IMR-90 (cell line): ENCODE measurements around the gene NXPH2. TPM values are rescaled to one million over a fixed set of nuclear protein-coding genes. Genes with fewer than 3 reads are reported as not detected.

Experiments used
- ATAC-seq: fragments of 200-7000 bp; cut with Tn5 transposase; 2 replicates; pipeline ENCODE4 v1.9.1; 2020; ENCODE audit warnings: low read depth, mild to moderate bottlenecking, moderate library complexity
- BruUV-seq: library from RNA; stranded (reverse); fragments of 400-500 nt; replicated peaks from 2 replicates; lab custom pipeline; 2021; lab: Mats Ljungman, UMichigan
- CTCF ChIA-PET: fragments of 300-600 bp; formaldehyde crosslinking; extraction: SDS; loops from one replicate; lab custom pipeline; 2021; ENCODE audit warnings: antibody characterized with exemption; lab: Yijun Ruan, JAX
- POLR2A ChIA-PET: fragments of 300-600 bp; sonication (Branson Sonifier 250); formaldehyde crosslinking; loops from one replicate; lab custom pipeline; 2022; ENCODE audit warnings: antibody characterized with exemption; ENCODE audit not compliant: unreplicated experiment; lab: Charles Lee
- DNase-seq: peaks from one replicate; pipeline ENCODE4 v3.0.0; 2013
- H2AFZ ChIP-seq: replicated peaks from 2 replicates; pipeline ENCODE3; 2013; ENCODE audit warnings: low read length, mild to moderate bottlenecking; ENCODE audit not compliant: poor library complexity
- H2AK5ac ChIP-seq: 2 replicates; pipeline ENCODE4 v1.6.1; 2013; ENCODE audit warnings: low read depth, low read length, inconsistent platforms
- H2AK9ac ChIP-seq: replicated peaks from 2 replicates; pipeline ENCODE3; 2013; ENCODE audit warnings: mild to moderate bottlenecking, low read depth, low read length, moderate library complexity; ENCODE audit not compliant: poor library complexity
- H2BK120ac ChIP-seq: 2 replicates; pipeline ENCODE4 v1.6.1; 2013; ENCODE audit warnings: low read depth, low read length, inconsistent platforms
- H2BK15ac ChIP-seq: 3 replicates; pipeline ENCODE4 v1.6.1; 2013; ENCODE audit warnings: low read depth, low read length, inconsistent platforms
- H2BK20ac ChIP-seq: 2 replicates; pipeline ENCODE4 v1.6.1; 2013; ENCODE audit warnings: low read depth, mild to moderate bottlenecking, inconsistent platforms, low read length, moderate library complexity
- H2BK5ac ChIP-seq: 2 replicates; pipeline ENCODE4 v1.6.1; 2013; ENCODE audit warnings: mild to moderate bottlenecking, low read depth, low read length, inconsistent platforms; ENCODE audit not compliant: poor library complexity, severe bottlenecking
- H3K14ac ChIP-seq: replicated peaks from 2 replicates; pipeline ENCODE4 v1.6.1; 2013; ENCODE audit warnings: low read depth, low read length, inconsistent platforms
- H3K18ac ChIP-seq: 2 replicates; pipeline ENCODE4 v1.6.1; 2013; ENCODE audit warnings: low read depth, low read length, control low read depth
- H3K23ac ChIP-seq: 2 replicates; pipeline ENCODE4 v1.6.1; 2013; ENCODE audit warnings: low read depth, low read length, inconsistent platforms
- H3K27ac ChIP-seq: 2 replicates; pipeline ENCODE4 v1.5.1; 2013; ENCODE audit warnings: mild to moderate bottlenecking, control low read depth, low read length; ENCODE audit not compliant: insufficient read depth
- H3K27me3 ChIP-seq: 2 replicates; pipeline ENCODE4 v1.6.1; 2013; ENCODE audit warnings: low read length; ENCODE audit not compliant: control insufficient read depth, insufficient read depth
- H3K36me3 ChIP-seq: 2 replicates; pipeline ENCODE4 v1.6.1; 2013; ENCODE audit warnings: low read length, mixed read lengths; ENCODE audit not compliant: control insufficient read depth, insufficient read depth
- H3K4ac ChIP-seq: 2 replicates; pipeline ENCODE4 v1.6.1; 2013; ENCODE audit warnings: low read depth, low read length, inconsistent platforms
- H3K4me1 ChIP-seq: 2 replicates; pipeline ENCODE4 v1.6.1; 2013; ENCODE audit warnings: low read length, mixed read lengths; ENCODE audit not compliant: control insufficient read depth, insufficient read depth
- H3K4me2 ChIP-seq: 2 replicates; pipeline ENCODE4 v1.6.1; 2013; ENCODE audit warnings: low read depth, mild to moderate bottlenecking, control low read depth, low read length, moderate library complexity
- H3K4me3 ChIP-seq: 2 replicates; pipeline ENCODE4 v1.5.1; 2013; ENCODE audit warnings: low read depth, mild to moderate bottlenecking, control low read depth, low read length, moderate library complexity; ENCODE audit not compliant: insufficient read depth
- H3K56ac ChIP-seq: 2 replicates; pipeline ENCODE4 v1.6.1; 2013; ENCODE audit warnings: low read length, inconsistent platforms; ENCODE audit not compliant: insufficient read depth; ENCODE audit errors: extremely low read depth
- H3K79me1 ChIP-seq, 2 experiments: 2 replicates each; pipeline ENCODE4 v1.6.1; 2013; ENCODE audit warnings: low read length in 2 of 2, inconsistent platforms in 1 of 2, low read depth in 1 of 2
- H3K9ac ChIP-seq: 2 replicates; pipeline ENCODE4 v1.6.1; 2013; ENCODE audit warnings: low read depth, low read length, control low read depth
- H3K9me1 ChIP-seq: 2 replicates; pipeline ENCODE4 v1.6.1; 2013; ENCODE audit warnings: low read length, inconsistent platforms; ENCODE audit not compliant: insufficient read depth
- H3K9me3 ChIP-seq: 2 replicates; pipeline ENCODE4 v1.6.1; 2013; ENCODE audit warnings: low read length; ENCODE audit not compliant: control insufficient read depth, insufficient read depth
- H4K20me1 ChIP-seq: 2 replicates; pipeline ENCODE4 v1.6.1; 2013; ENCODE audit warnings: low read length, inconsistent platforms; ENCODE audit not compliant: insufficient read depth
- H4K5ac ChIP-seq: 2 replicates; pipeline ENCODE4 v1.6.1; 2013; ENCODE audit warnings: mild to moderate bottlenecking, low read depth, low read length, control low read depth
- H4K8ac ChIP-seq, 2 experiments: 2 replicates each; pipeline ENCODE4 v1.6.1; 2013; ENCODE audit warnings: low read depth in 2 of 2, low read length in 2 of 2, control low read depth in 1 of 2, inconsistent platforms in 1 of 2
- H4K91ac ChIP-seq: 2 replicates; pipeline ENCODE4 v1.6.1; 2013; ENCODE audit warnings: low read depth, low read length, inconsistent platforms; ENCODE audit not compliant: insufficient read depth
- BHLHE40 ChIP-seq: fragments of 150-350 bp; IDR thresholded peaks from 2 replicates; pipeline ENCODE4 v1.6.1; 2016; ENCODE audit warnings: mild to moderate bottlenecking, low read depth, low read length
- CEBPB ChIP-seq: IDR thresholded peaks from 2 replicates; pipeline ENCODE4 v1.6.1; 2012; ENCODE audit warnings: low read depth, low read length, improper control_type of control experiment
- CHD1 ChIP-seq: IDR thresholded peaks from 2 replicates; pipeline ENCODE4 v1.6.1; 2012; ENCODE audit warnings: low read depth, low read length, improper control_type of control experiment
- FOS ChIP-seq: fragments of 150-350 bp; IDR thresholded peaks from 2 replicates; pipeline ENCODE4 v1.6.1; 2016; ENCODE audit warnings: low read depth, low read length
- MAFK ChIP-seq: IDR thresholded peaks from 2 replicates; pipeline ENCODE4 v1.6.1; 2012; ENCODE audit warnings: low read depth, low read length, improper control_type of control experiment
- MAZ ChIP-seq: IDR thresholded peaks from 2 replicates; pipeline ENCODE4 v1.6.1; 2012; ENCODE audit warnings: low read depth, mild to moderate bottlenecking, low read length, improper control_type of control experiment, moderate library complexity, borderline replicate concordance
- MXI1 ChIP-seq: IDR thresholded peaks from 2 replicates; pipeline ENCODE4 v1.6.1; 2012; ENCODE audit warnings: low read depth, mild to moderate bottlenecking, low read length, moderate library complexity, borderline replicate concordance
- NFE2L2 ChIP-seq: fragments of 150-350 bp; IDR thresholded peaks from 2 replicates; pipeline ENCODE4 v1.6.1; 2016; ENCODE audit warnings: low read depth, mild to moderate bottlenecking, low read length
- POLR2A ChIP-seq: IDR thresholded peaks from 2 replicates; pipeline ENCODE4 v1.6.1; 2012; ENCODE audit warnings: mild to moderate bottlenecking, low read depth, low read length
- RAD21 ChIP-seq: IDR thresholded peaks from 2 replicates; pipeline ENCODE4 v1.6.1; 2012; ENCODE audit warnings: low read length, improper control_type of control experiment
- RCOR1 ChIP-seq: IDR thresholded peaks from 2 replicates; pipeline ENCODE4 v1.6.1; 2012; ENCODE audit warnings: mild to moderate bottlenecking, low read length, improper control_type of control experiment; ENCODE audit not compliant: insufficient replicate concordance
- RFX5 ChIP-seq: IDR thresholded peaks from 2 replicates; pipeline ENCODE4 v1.8.0; 2012; ENCODE audit warnings: low read depth, mild to moderate bottlenecking, low read length, moderate library complexity
- SMC3 ChIP-seq: fragments of 150-350 bp; IDR thresholded peaks from 2 replicates; pipeline ENCODE4 v1.6.1; 2016; ENCODE audit warnings: low read depth, mild to moderate bottlenecking, antibody characterized with exemption, low read length, moderate library complexity
- dilution Hi-C: fragments of 300-500 bp; cut with HindIII; formaldehyde crosslinking; loops from one replicate; pipeline ENCODE4 v1.14.3; 2018; ENCODE audit warnings: low sequenced_read_pairs; ENCODE audit not compliant: unreplicated experiment
- in situ Hi-C: fragments of 300-500 bp; cut with MboI; formaldehyde crosslinking; loops from 3 replicates; pipeline ENCODE4 v1.14.3; 2019; ENCODE audit warnings: low sequenced_read_pairs, inconsistent platforms, mixed read lengths
- intact Hi-C: fragments of 100-400 bp; cut with micrococcal nuclease; formaldehyde crosslinking; loops from 2 replicates; pipeline ENCODE4 v1.10.0; 2022
- polyA plus RNA-seq, 3 experiments: library from polyadenylated mRNA; depleted of rRNA; stranded (reverse); fragments of >200 nt; gene quantifications; 2 replicates each; pipeline ENCODE4 v1.2.3, GENCODE V29; 2012; ENCODE audit warnings: low replicate concordance in 1 of 3
- total RNA-seq: library from RNA; depleted of rRNA; stranded (reverse); fragments of >200 nt; gene quantifications from 2 replicates; pipeline ENCODE4 v1.2.3, GENCODE V29; 2012
- TF ChIP-seq, protein P1 (sequence below): fragments of 150-350 bp; IDR thresholded peaks from 2 replicates; pipeline ENCODE4 v1.6.1; 2017; ENCODE audit warnings: mild to moderate bottlenecking, antibody characterized with exemption, low read length, low read depth
- TF ChIP-seq, protein P2 (sequence below): fragments of 150-350 bp; IDR thresholded peaks from 2 replicates; pipeline ENCODE4 v1.6.1; 2016; ENCODE audit warnings: low read depth, mild to moderate bottlenecking, low read length, moderate library complexity, borderline replicate concordance
- TF ChIP-seq, protein P3 (sequence below): conservative IDR thresholded peaks from 2 replicates; pipeline ENCODE4 v1.5.1; 2012; ENCODE audit warnings: mild to moderate bottlenecking, low read depth, low read length, improper control_type of control experiment

Gene NXPH2
- total and polyA plus RNA-seq, 2 of the 4 experiments (the other 2 are of a cell fraction), result not detected

DNA sequence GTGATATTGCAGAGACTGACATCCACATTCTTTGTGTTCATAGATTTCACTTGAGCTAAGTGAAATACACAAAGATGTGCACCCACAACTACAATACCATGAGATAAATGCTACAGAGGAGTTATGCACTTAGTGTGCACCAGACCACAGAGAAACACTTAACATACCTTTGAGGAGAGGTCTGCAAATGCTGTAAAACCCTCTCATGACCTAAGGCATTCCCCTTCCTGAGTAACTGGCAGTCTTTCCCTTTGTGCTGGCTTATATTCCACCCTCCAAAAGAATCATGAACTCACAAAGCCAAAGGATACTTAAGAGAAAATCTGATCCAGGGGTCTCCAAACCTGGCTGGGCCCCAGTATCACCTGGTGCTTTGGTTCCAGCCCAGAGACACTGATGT lies 16.2 kb downstream of the NXPH2 start:
- no peak overlapping the region for H3K56ac ChIP-seq
- H4K5ac ChIP-seq, result no peak overlapping the region
- H3K14ac ChIP-seq, result no peak overlapping the region
- no peak overlapping the region for H3K27ac ChIP-seq
- H2BK5ac ChIP-seq, result no peak overlapping the region
- H4K91ac ChIP-seq, result no peak overlapping the region
- H2BK20ac ChIP-seq, result no peak overlapping the region
- H3K9me3 ChIP-seq, result no peaks in the 10 kb centered on the region
- H3K9ac ChIP-seq, result no peak overlapping the region
- H3K9me1 ChIP-seq, result no peaks in the 10 kb centered on the region
- BruUV-seq, result no TSS peak
- H3K4me1 ChIP-seq, result no peaks in the 10 kb centered on the region
- in situ Hi-C loops, result no loop called here
- no peaks in the 10 kb centered on the region for H3K27me3 ChIP-seq
- H3K23ac ChIP-seq, result no peak overlapping the region
- H4K8ac ChIP-seq, result no peak overlapping the region
- no peak for ATAC-seq
- no peak overlapping the region for H3K18ac ChIP-seq
- ChIA-PET POLR2A (no interaction called here), CTCF (no interaction called here)
- TF ChIP-seq, protein P1, sequence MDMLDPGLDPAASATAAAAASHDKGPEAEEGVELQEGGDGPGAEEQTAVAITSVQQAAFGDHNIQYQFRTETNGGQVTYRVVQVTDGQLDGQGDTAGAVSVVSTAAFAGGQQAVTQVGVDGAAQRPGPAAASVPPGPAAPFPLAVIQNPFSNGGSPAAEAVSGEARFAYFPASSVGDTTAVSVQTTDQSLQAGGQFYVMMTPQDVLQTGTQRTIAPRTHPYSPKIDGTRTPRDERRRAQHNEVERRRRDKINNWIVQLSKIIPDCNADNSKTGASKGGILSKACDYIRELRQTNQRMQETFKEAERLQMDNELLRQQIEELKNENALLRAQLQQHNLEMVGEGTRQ, result no peak
- TF ChIP-seq RCOR1 (no peak), POLR2A (no peak), SMC3 (no peak), BHLHE40 (no peak), RAD21 (no peak), RFX5 (no peak), MAZ (no peak), CEBPB (no peak), MAFK (no peak), NFE2L2 (no peak), MXI1 (no peak), FOS (no peak), CHD1 (no peak)
- TF ChIP-seq, protein P2, sequence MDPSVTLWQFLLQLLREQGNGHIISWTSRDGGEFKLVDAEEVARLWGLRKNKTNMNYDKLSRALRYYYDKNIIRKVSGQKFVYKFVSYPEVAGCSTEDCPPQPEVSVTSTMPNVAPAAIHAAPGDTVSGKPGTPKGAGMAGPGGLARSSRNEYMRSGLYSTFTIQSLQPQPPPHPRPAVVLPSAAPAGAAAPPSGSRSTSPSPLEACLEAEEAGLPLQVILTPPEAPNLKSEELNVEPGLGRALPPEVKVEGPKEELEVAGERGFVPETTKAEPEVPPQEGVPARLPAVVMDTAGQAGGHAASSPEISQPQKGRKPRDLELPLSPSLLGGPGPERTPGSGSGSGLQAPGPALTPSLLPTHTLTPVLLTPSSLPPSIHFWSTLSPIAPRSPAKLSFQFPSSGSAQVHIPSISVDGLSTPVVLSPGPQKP, result no peak
- TF ChIP-seq, protein P3, sequence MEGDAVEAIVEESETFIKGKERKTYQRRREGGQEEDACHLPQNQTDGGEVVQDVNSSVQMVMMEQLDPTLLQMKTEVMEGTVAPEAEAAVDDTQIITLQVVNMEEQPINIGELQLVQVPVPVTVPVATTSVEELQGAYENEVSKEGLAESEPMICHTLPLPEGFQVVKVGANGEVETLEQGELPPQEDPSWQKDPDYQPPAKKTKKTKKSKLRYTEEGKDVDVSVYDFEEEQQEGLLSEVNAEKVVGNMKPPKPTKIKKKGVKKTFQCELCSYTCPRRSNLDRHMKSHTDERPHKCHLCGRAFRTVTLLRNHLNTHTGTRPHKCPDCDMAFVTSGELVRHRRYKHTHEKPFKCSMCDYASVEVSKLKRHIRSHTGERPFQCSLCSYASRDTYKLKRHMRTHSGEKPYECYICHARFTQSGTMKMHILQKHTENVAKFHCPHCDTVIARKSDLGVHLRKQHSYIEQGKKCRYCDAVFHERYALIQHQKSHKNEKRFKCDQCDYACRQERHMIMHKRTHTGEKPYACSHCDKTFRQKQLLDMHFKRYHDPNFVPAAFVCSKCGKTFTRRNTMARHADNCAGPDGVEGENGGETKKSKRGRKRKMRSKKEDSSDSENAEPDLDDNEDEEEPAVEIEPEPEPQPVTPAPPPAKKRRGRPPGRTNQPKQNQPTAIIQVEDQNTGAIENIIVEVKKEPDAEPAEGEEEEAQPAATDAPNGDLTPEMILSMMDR, result no peak
- H3K79me1 ChIP-seq, result no peaks in the 10 kb centered on the region
- no peak overlapping the region for H2AFZ ChIP-seq
- DNase-seq, result no peak
- H3K4me2 ChIP-seq, result no peak overlapping the region
- dilution Hi-C loops, result no loop called here
- H4K20me1 ChIP-seq, result no peaks in the 10 kb centered on the region
- H2BK120ac ChIP-seq, result no peak overlapping the region
- H2AK5ac ChIP-seq, result no peak overlapping the region
- H3K36me3 ChIP-seq, result no peaks in the 10 kb centered on the region
- H2BK15ac ChIP-seq, result no peak overlapping the region
- no peak overlapping the region for H3K4me3 ChIP-seq
- no peak overlapping the region for H2AK9ac ChIP-seq
- H3K4ac ChIP-seq, result no peak overlapping the region
- intact Hi-C loops, result no loop called here
